ENCODE results near the gene LANCL2.
A peak's percentile ranks its signal among the peaks of the same experiment; 100 is the strongest.

Gene LANCL2

GRCh38 chr7:55360486-55360885 lies 4.7 kb upstream of the LANCL2 start:
- H4K91ac ChIP-seq (ENCODE audit: low read depth, low read length, poor library complexity) = no peak overlapping the region
- H2BK5ac ChIP-seq (ENCODE audit: low read length) = no peak overlapping the region
- H3K9ac ChIP-seq (ENCODE audit: low read depth, low read length, poor library complexity) = no peak overlapping the region
- H3K18ac ChIP-seq (ENCODE audit: low read length) = no peak overlapping the region
- no peaks in the 10 kb centered on the region for H3K36me3 ChIP-seq (replicated peaks in 1 of 2; ENCODE audit: control insufficient read depth in 2 of 2, insufficient read depth in 2 of 2, low read length in 2 of 2)
- H3K79me1 ChIP-seq (ENCODE audit: low read depth, low read length) = no peaks in the 10 kb centered on the region
- no peak overlapping the region for H3K4me3 ChIP-seq (ENCODE audit: low read length in 2 of 2)
- H3K4ac ChIP-seq (ENCODE audit: low read length) = no peak overlapping the region
- H3K4me2 ChIP-seq (ENCODE audit: insufficient read depth, low read length, poor library complexity, severe bottlenecking) = no peak overlapping the region
- no peaks in the 10 kb centered on the region for H3K27me3 ChIP-seq (ENCODE audit: control insufficient read depth in 3 of 3, insufficient read depth in 3 of 3, low read depth in 1 of 3, low read length in 3 of 3)
- H2AK5ac ChIP-seq (ENCODE audit: low read depth, low read length) = no peak overlapping the region
- no peak overlapping the region for H4K8ac ChIP-seq (ENCODE audit: low read depth, low read length)
- no peaks in the 10 kb centered on the region for H3K9me3 ChIP-seq (replicated peaks in 1 of 2; ENCODE audit: control insufficient read depth in 2 of 2, insufficient read depth in 1 of 2, low read depth in 1 of 2, low read length in 2 of 2)
- no peak overlapping the region for H3K27ac ChIP-seq (replicated peaks; ENCODE audit: low read length)
- no CpG with 5 or more reads among the region's 2 CpGs for WGBS, 2 donors (ENCODE audit: extremely low coverage in 2 of 2, insufficient read length in 2 of 2, insufficient replicate concordance in 1 of 2)
- no peak for DNase-seq (ENCODE audit: low spot score)
- no peak overlapping the region for H3K23ac ChIP-seq (ENCODE audit: low read depth, low read length, poor library complexity)
- H2BK120ac ChIP-seq (ENCODE audit: low read depth, low read length) = no peak overlapping the region
- H3K14ac ChIP-seq (ENCODE audit: low read length) = no peak overlapping the region
- H2AFZ ChIP-seq (ENCODE audit: low read length) = no peak overlapping the region
- no peak overlapping the region for H2BK12ac ChIP-seq (ENCODE audit: low read length)
- H2BK15ac ChIP-seq (ENCODE audit: low read length) = no peak overlapping the region
- no peaks in the 10 kb centered on the region for H3K4me1 ChIP-seq (ENCODE audit: control insufficient read depth in 2 of 2, insufficient read depth in 1 of 2, low read depth in 1 of 2, low read length in 2 of 2)

GRCh38 chr7:55361560-55361959 lies 3.6 kb upstream of the LANCL2 start:
- Histone ChIP-seq H4K8ac (ENCODE audit: low read depth, low read length) (no peak overlapping the region), H3K23ac (ENCODE audit: low read depth, low read length, poor library complexity) (no peak overlapping the region), H2BK120ac (ENCODE audit: low read depth, low read length) (no peak overlapping the region), H3K4ac (ENCODE audit: low read length) (no peak overlapping the region), H3K9me3 (replicated peaks in 1 of 2; ENCODE audit: control insufficient read depth in 2 of 2, insufficient read depth in 1 of 2, low read depth in 1 of 2, low read length in 2 of 2) (no peaks in the 10 kb centered on the region), H3K14ac (ENCODE audit: low read length) (no peak overlapping the region), H3K36me3 (replicated peaks in 1 of 2; ENCODE audit: control insufficient read depth in 2 of 2, insufficient read depth in 2 of 2, low read length in 2 of 2) (no peaks in the 10 kb centered on the region), H3K27ac (replicated peaks; ENCODE audit: low read length) (no peak overlapping the region), H2AK5ac (ENCODE audit: low read depth, low read length) (no peak overlapping the region), H3K9ac (ENCODE audit: low read depth, low read length, poor library complexity) (no peak overlapping the region), H2BK12ac (ENCODE audit: low read length) (no peak overlapping the region), H2BK15ac (ENCODE audit: low read length) (no peak overlapping the region), H3K27me3 (ENCODE audit: control insufficient read depth in 3 of 3, insufficient read depth in 3 of 3, low read depth in 1 of 3, low read length in 3 of 3) (no peaks in the 10 kb centered on the region), H3K4me1 (ENCODE audit: control insufficient read depth in 2 of 2, insufficient read depth in 1 of 2, low read depth in 1 of 2, low read length in 2 of 2) (no peaks in the 10 kb centered on the region), H3K4me2 (ENCODE audit: insufficient read depth, low read length, poor library complexity, severe bottlenecking) (no peak overlapping the region), H2BK5ac (ENCODE audit: low read length) (no peak overlapping the region), H3K18ac (ENCODE audit: low read length) (no peak overlapping the region), H2AFZ (ENCODE audit: low read length) (no peak overlapping the region), H4K91ac (ENCODE audit: low read depth, low read length, poor library complexity) (no peak overlapping the region), H3K4me3 (ENCODE audit: low read length in 2 of 2) (no peak overlapping the region), H3K79me1 (ENCODE audit: low read depth, low read length) (no peaks in the 10 kb centered on the region)
- no CpG with 5 or more reads among the region's 6 CpGs for WGBS, 2 donors (ENCODE audit: extremely low coverage in 2 of 2, insufficient read length in 2 of 2, insufficient replicate concordance in 1 of 2)
- DNase-seq (ENCODE audit: low spot score) = no peak

GRCh38 chr7:55362927-55363326 lies 2.2 kb upstream of the LANCL2 start:
- Histone ChIP-seq H3K14ac (ENCODE audit: low read length) (no peak overlapping the region), H3K9ac (ENCODE audit: low read depth, low read length, poor library complexity) (no peak overlapping the region), H3K4me2 (ENCODE audit: insufficient read depth, low read length, poor library complexity, severe bottlenecking) (no peak overlapping the region), H3K27ac (replicated peaks; ENCODE audit: low read length) (no peak overlapping the region), H3K4me1 (ENCODE audit: control insufficient read depth in 2 of 2, insufficient read depth in 1 of 2, low read depth in 1 of 2, low read length in 2 of 2) (peaks cover 3 to 5% of the 10 kb centered on the region in 2 donors), H3K9me3 (replicated peaks in 1 of 2; ENCODE audit: control insufficient read depth in 2 of 2, insufficient read depth in 1 of 2, low read depth in 1 of 2, low read length in 2 of 2) (no peaks in the 10 kb centered on the region), H2AK5ac (ENCODE audit: low read depth, low read length) (no peak overlapping the region), H4K8ac (ENCODE audit: low read depth, low read length) (no peak overlapping the region), H2AFZ (ENCODE audit: low read length) (no peak overlapping the region), H3K18ac (ENCODE audit: low read length) (no peak overlapping the region), H3K4me3 (ENCODE audit: low read length in 2 of 2) (no peak overlapping the region), H3K36me3 (replicated peaks in 1 of 2; ENCODE audit: control insufficient read depth in 2 of 2, insufficient read depth in 2 of 2, low read length in 2 of 2) (peaks cover 0 to 7% of the 10 kb centered on the region in 2 donors), H2BK5ac (ENCODE audit: low read length) (no peak overlapping the region), H2BK15ac (ENCODE audit: low read length) (no peak overlapping the region), H4K91ac (ENCODE audit: low read depth, low read length, poor library complexity) (no peak overlapping the region), H3K4ac (ENCODE audit: low read length) (no peak overlapping the region), H2BK12ac (ENCODE audit: low read length) (no peak overlapping the region), H3K27me3 (ENCODE audit: control insufficient read depth in 3 of 3, insufficient read depth in 3 of 3, low read depth in 1 of 3, low read length in 3 of 3) (no peaks in the 10 kb centered on the region), H2BK120ac (ENCODE audit: low read depth, low read length) (no peak overlapping the region), H3K79me1 (ENCODE audit: low read depth, low read length) (peaks cover 5% of the 10 kb centered on the region), H3K23ac (ENCODE audit: low read depth, low read length, poor library complexity) (no peak overlapping the region)
- WGBS, 2 donors (ENCODE audit: extremely low coverage in 2 of 2, insufficient read length in 2 of 2, insufficient replicate concordance in 1 of 2) = no CpG with 5 or more reads among the region's 20 CpGs
- DNase-seq (ENCODE audit: low spot score) = no peak

- DNase-seq (ENCODE audit: low spot score) = no peak
- Histone ChIP-seq H3K4ac (ENCODE audit: low read length) (no peak overlapping the region), H3K23ac (ENCODE audit: low read depth, low read length, poor library complexity) (peak overlapping the region; percentile 67), H3K14ac (ENCODE audit: low read length) (no peak overlapping the region), H2AK5ac (ENCODE audit: low read depth, low read length) (peak overlapping the region; percentile 45), H2AFZ (ENCODE audit: low read length) (no peak overlapping the region), H2BK12ac (ENCODE audit: low read length) (peak overlapping the region; percentile 31), H4K91ac (ENCODE audit: low read depth, low read length, poor library complexity) (peak overlapping the region; percentile 46), H3K79me1 (ENCODE audit: low read depth, low read length) (peaks cover 5% of the 10 kb centered on the region), H2BK120ac (ENCODE audit: low read depth, low read length) (no peak overlapping the region), H4K8ac (ENCODE audit: low read depth, low read length) (peak overlapping the region; percentile 27), H2BK5ac (ENCODE audit: low read length) (no peak overlapping the region), H3K27ac (replicated peaks; ENCODE audit: low read length) (no peak overlapping the region), H3K9me3 (replicated peaks in 1 of 2; ENCODE audit: control insufficient read depth in 2 of 2, insufficient read depth in 1 of 2, low read depth in 1 of 2, low read length in 2 of 2) (no peaks in the 10 kb centered on the region), H3K18ac (ENCODE audit: low read length) (peak overlapping the region; percentile 31), H3K27me3 (ENCODE audit: control insufficient read depth in 3 of 3, insufficient read depth in 3 of 3, low read depth in 1 of 3, low read length in 3 of 3) (no peaks in the 10 kb centered on the region), H3K4me3 (ENCODE audit: low read length in 2 of 2) (no peak overlapping the region), H3K4me2 (ENCODE audit: insufficient read depth, low read length, poor library complexity, severe bottlenecking) (no peak overlapping the region), H3K9ac (ENCODE audit: low read depth, low read length, poor library complexity) (no peak overlapping the region), H3K4me1 (ENCODE audit: control insufficient read depth in 2 of 2, insufficient read depth in 1 of 2, low read depth in 1 of 2, low read length in 2 of 2) (peaks cover 3 to 5% of the 10 kb centered on the region in 2 donors), H2BK15ac (ENCODE audit: low read length) (no peak overlapping the region), H3K36me3 (replicated peaks in 1 of 2; ENCODE audit: control insufficient read depth in 2 of 2, insufficient read depth in 2 of 2, low read length in 2 of 2) (peaks cover 0 to 9% of the 10 kb centered on the region in 2 donors)
- WGBS, 2 donors (ENCODE audit: extremely low coverage in 2 of 2, insufficient read length in 2 of 2, insufficient replicate concordance in 1 of 2) = no CpG with 5 or more reads among the region's 25 CpGs
Measured at GRCh38 chr7:55363386-55364170, 1.6 kb upstream of the LANCL2 start.

Data from neuronal stem cell (in vitro differentiated cells).